ENCODE results near the gene COL4A2. TPM values are rescaled to one million over a fixed set of nuclear protein-coding genes. Genes with fewer than 3 reads are reported as not detected.

COL4A2 gene
- total RNA-seq, 3 donors from 2014 or later (not counting 1 experiment from before 2014, with no cell fraction given), result not detected

DNA sequence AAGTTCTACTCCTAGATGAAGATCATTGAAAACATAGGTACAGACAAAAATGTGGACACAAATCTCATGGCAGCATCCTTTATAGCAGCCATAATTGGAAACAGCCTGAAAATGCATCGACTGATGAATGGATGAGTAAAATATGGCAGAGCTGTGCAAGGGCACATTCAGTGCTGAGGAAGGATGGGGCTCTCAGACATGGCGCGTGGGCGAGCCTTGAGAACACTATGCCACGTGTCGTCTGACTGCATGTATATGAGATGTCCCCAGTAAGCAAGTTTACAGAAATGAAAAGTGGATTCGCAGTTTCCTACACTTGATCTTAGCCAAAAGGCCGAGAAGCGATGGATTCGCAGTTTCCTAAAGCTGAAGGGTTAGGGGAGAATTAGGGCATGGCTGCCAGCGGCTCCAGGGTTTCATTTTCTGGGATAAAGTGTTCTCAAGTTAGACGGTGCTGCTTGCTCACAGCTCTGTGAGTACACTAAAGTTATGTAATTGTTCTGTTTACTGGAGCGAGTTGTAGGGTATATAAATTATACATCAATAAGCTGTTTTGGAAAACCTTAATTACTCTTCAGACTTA lies 176.4 kb downstream of the COL4A2 start:
- no peaks in the 10 kb centered on the region for H3K27me3 ChIP-seq (ENCODE audit: control insufficient read depth, insufficient read depth, low read length)
- no peaks in the 10 kb centered on the region for H3K9me3 ChIP-seq (ENCODE audit: control insufficient read depth, insufficient read depth, low read length)
- no peak overlapping the region for H3K27ac ChIP-seq (ENCODE audit: low read length)
- H3K4me3 ChIP-seq (ENCODE audit: low read length), result no peak overlapping the region
- Mint-ChIP-seq H3K4me1 (no peaks in the 10 kb centered on the region), H3K4me3 (no peak overlapping the region), H3K27ac (no peak overlapping the region), H3K9me3 (no peaks in the 10 kb centered on the region), H3K36me3 (no peaks in the 10 kb centered on the region), H3K27me3 (ENCODE audit: low read depth in 2 of 2) (peaks cover 5 to 8% of the 10 kb centered on the region in 2 donors)
- no peaks in the 10 kb centered on the region for H3K36me3 ChIP-seq (ENCODE audit: control insufficient read depth, insufficient read depth, low read length)
- DNase-seq, result no peak
- H3K4me1 ChIP-seq (ENCODE audit: control insufficient read depth, insufficient read depth, low read length), result no peaks in the 10 kb centered on the region
- intact Hi-C loops (cut with micrococcal nuclease), result no loop called here
- TF ChIP-seq CTCF (IDR thresholded peaks at IDR 0.05), result no peak
- 89% methylated on average over 12 of the region's 13 CpGs for WGBS (ENCODE audit: insufficient coverage)
- no peak for ATAC-seq

- Histone ChIP-seq H3K27me3 (ENCODE audit: control insufficient read depth, insufficient read depth, low read length) (no peaks in the 10 kb centered on the region), H3K4me1 (ENCODE audit: control insufficient read depth, insufficient read depth, low read length) (no peaks in the 10 kb centered on the region), H3K36me3 (ENCODE audit: control insufficient read depth, insufficient read depth, low read length) (no peaks in the 10 kb centered on the region), H3K9me3 (ENCODE audit: control insufficient read depth, insufficient read depth, low read length) (no peaks in the 10 kb centered on the region), H3K4me3 (ENCODE audit: low read length) (no peak overlapping the region), H3K27ac (ENCODE audit: low read length) (no peak overlapping the region)
- Mint-ChIP-seq H3K9me3 (no peaks in the 10 kb centered on the region), H3K27ac (no peak overlapping the region), H3K4me1 (no peaks in the 10 kb centered on the region), H3K36me3 (no peaks in the 10 kb centered on the region), H3K4me3 (no peak overlapping the region), H3K27me3 (ENCODE audit: low read depth in 2 of 2) (peaks cover 1 to 5% of the 10 kb centered on the region in 2 donors)
- intact Hi-C loops (cut with micrococcal nuclease), result no loop called here
- DNase-seq (no peak), ATAC-seq (no peak)
- WGBS (ENCODE audit: insufficient coverage), result 83% methylated on average over 18 of the region's 18 CpGs
- TF ChIP-seq CTCF (IDR thresholded peaks at IDR 0.05), result no peak
These were observed 177.4 kb downstream of the COL4A2 start for GRCh38 chr13:110484290-110485048.

- no peak overlapping the region for H3K27ac Mint-ChIP-seq
- Histone ChIP-seq H3K27me3 (ENCODE audit: control insufficient read depth, insufficient read depth, low read length) (no peaks in the 10 kb centered on the region), H3K36me3 (ENCODE audit: control insufficient read depth, insufficient read depth, low read length) (no peaks in the 10 kb centered on the region), H3K27ac (ENCODE audit: low read length) (no peak overlapping the region), H3K4me1 (ENCODE audit: control insufficient read depth, insufficient read depth, low read length) (no peaks in the 10 kb centered on the region), H3K4me3 (ENCODE audit: low read length) (no peak overlapping the region), H3K9me3 (ENCODE audit: control insufficient read depth, insufficient read depth, low read length) (no peaks in the 10 kb centered on the region)
- no peaks in the 10 kb centered on the region for H3K4me1 Mint-ChIP-seq
- 81% methylated on average over 9 of the region's 9 CpGs for WGBS (ENCODE audit: insufficient coverage)
- DNase-seq (no peak), ATAC-seq (no peak)
- H3K9me3 Mint-ChIP-seq, result no peaks in the 10 kb centered on the region
- TF ChIP-seq CTCF (IDR thresholded peaks at IDR 0.05), result no peak
- peaks cover 0 to 5% of the 10 kb centered on the region in 2 donors for H3K27me3 Mint-ChIP-seq (ENCODE audit: low read depth in 2 of 2)
- H3K36me3 Mint-ChIP-seq, result no peaks in the 10 kb centered on the region
- intact Hi-C loops (cut with micrococcal nuclease), result no loop called here
- no peak overlapping the region for H3K4me3 Mint-ChIP-seq
These were observed 178.5 kb downstream of the COL4A2 start for GRCh38 chr13:110485604-110486003.

All from natural killer cell (primary cell).